ENCODE measurements around the gene MTA1.

Gene MTA1

GRCh38 chr14:105478398-105479251 lies 59.0 kb downstream of the MTA1 start:
- peak; percentile 54 for DNase-seq

- DNase-seq, result peak; percentile 18
Measured at GRCh38 chr14:105479431-105480158, 60.0 kb downstream of the MTA1 start.

- DNase-seq, result no peak
Measured at GRCh38 chr14:105480199-105480746, 60.6 kb downstream of the MTA1 start.

- DNase-seq, result peak; percentile 93
Measured at GRCh38 chr14:105480807-105481801, 61.5 kb downstream of the MTA1 start.

GRCh38 chr14:105481886-105482457 lies 62.3 kb downstream of the MTA1 start:
- peak; percentile 99 for DNase-seq

- DNase-seq, result no peak
Measured at GRCh38 chr14:105482486-105483110, 63.0 kb downstream of the MTA1 start.

- DNase-seq, result no peak
Measured at GRCh38 chr14:105483300-105484068, 63.9 kb downstream of the MTA1 start.

- peak; percentile 85 for DNase-seq
Measured at GRCh38 chr14:105484069-105484996, 64.7 kb downstream of the MTA1 start.

- DNase-seq, result peak; percentile 9
Measured at GRCh38 chr14:105484997-105485393, 65.4 kb downstream of the MTA1 start.

GRCh38 chr14:105485739-105486162 lies 66.1 kb downstream of the MTA1 start:
- peak; percentile 85 for DNase-seq

GRCh38 chr14:105486163-105486973 lies 66.7 kb downstream of the MTA1 start, which contains the start of gene CRIP1:
Gene CRIP1 (plus strand): TSS chr14:105486886. CDS start chr14:105487260, 374 bp downstream.
- DNase-seq, result peak; percentile 32

GRCh38 chr14:105486974-105487448 lies 67.4 kb downstream of the MTA1 start:
- peak; percentile 87 for DNase-seq

GRCh38 chr14:105487449-105487985 lies 67.9 kb downstream of the MTA1 start:
- peak; percentile 82 for DNase-seq

- DNase-seq, result peak; percentile 59
Measured at GRCh38 chr14:105487986-105488777, 68.6 kb downstream of the MTA1 start.

GRCh38 chr14:105488781-105489541 lies 69.3 kb downstream of the MTA1 start:
- DNase-seq, result no peak

- peak; percentile 92 for DNase-seq
Measured at GRCh38 chr14:105489542-105490266, 70.1 kb downstream of the MTA1 start.

All from CD4-positive, alpha-beta T cell treated with Interleukin-17A for 1 hour (primary cell).